WI38 (cell line): ENCODE data around the gene SNCA.

ENCODE experiments used
- H3K4me3 ChIP-seq: 2 replicates; pipeline ENCODE4 v1.5.1; 2011; ENCODE audit warnings: low read depth, mild to moderate bottlenecking, control low read depth, low read length
- TF ChIP-seq, protein P1 (sequence below): IDR thresholded peaks from 2 replicates; pipeline ENCODE4 v1.5.1; 2012; ENCODE audit warnings: low read depth, mild to moderate bottlenecking, control low read depth, low read length

The SNCA gene

DNA sequence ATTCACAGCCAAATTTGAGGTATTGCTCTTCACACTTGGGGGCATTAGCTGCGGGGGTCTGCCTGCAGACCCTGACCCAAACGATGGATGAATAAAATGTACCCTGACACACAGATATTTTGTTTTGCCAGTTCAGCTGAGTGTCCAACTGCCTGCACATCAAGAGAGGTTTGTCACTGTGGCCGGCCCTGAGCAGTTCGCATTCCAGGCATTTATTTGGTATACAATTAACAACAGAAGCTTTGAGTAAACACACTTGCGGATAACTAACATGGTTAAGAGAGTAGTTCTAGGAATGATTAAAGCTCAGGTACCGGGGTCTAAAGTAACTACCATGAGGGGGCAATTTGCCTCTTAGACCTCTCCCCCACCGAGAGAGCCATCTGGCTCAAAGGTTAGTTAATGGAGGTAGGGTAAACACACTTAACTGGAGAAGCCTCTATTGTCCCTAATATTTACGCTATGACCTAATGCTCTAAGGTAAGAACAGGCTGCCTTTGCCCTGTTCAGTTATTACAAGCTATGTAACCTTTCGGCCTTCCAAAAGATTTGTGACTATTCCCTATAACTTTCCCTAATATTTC is 162.0 kb downstream of the SNCA start:
- no peak overlapping the region for H3K4me3 ChIP-seq
- TF ChIP-seq, protein P1, sequence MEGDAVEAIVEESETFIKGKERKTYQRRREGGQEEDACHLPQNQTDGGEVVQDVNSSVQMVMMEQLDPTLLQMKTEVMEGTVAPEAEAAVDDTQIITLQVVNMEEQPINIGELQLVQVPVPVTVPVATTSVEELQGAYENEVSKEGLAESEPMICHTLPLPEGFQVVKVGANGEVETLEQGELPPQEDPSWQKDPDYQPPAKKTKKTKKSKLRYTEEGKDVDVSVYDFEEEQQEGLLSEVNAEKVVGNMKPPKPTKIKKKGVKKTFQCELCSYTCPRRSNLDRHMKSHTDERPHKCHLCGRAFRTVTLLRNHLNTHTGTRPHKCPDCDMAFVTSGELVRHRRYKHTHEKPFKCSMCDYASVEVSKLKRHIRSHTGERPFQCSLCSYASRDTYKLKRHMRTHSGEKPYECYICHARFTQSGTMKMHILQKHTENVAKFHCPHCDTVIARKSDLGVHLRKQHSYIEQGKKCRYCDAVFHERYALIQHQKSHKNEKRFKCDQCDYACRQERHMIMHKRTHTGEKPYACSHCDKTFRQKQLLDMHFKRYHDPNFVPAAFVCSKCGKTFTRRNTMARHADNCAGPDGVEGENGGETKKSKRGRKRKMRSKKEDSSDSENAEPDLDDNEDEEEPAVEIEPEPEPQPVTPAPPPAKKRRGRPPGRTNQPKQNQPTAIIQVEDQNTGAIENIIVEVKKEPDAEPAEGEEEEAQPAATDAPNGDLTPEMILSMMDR, result no peak
